Measurements from ENCODE around the gene FAM120A.

DNA sequence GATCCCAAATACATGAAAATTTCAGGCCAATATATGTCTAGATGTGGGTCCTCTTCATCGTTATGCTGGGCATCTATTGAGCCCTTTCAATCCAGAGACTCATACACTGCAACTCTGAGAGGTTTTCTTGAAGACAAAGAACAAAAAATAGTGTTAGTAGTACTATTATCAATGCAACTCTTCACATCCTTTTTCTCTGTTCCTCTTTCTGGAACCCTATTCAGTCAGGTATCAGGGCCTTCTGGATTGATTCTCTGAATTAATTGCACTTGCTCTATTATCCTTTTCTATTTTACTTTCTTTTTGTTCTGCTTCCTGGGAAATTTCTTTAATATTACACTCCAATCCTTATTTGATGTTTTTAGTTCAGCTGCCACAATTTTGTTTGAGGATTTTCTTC lies 18.5 kb upstream of the FAM120A start:
- TF ChIP-seq, protein P1, sequence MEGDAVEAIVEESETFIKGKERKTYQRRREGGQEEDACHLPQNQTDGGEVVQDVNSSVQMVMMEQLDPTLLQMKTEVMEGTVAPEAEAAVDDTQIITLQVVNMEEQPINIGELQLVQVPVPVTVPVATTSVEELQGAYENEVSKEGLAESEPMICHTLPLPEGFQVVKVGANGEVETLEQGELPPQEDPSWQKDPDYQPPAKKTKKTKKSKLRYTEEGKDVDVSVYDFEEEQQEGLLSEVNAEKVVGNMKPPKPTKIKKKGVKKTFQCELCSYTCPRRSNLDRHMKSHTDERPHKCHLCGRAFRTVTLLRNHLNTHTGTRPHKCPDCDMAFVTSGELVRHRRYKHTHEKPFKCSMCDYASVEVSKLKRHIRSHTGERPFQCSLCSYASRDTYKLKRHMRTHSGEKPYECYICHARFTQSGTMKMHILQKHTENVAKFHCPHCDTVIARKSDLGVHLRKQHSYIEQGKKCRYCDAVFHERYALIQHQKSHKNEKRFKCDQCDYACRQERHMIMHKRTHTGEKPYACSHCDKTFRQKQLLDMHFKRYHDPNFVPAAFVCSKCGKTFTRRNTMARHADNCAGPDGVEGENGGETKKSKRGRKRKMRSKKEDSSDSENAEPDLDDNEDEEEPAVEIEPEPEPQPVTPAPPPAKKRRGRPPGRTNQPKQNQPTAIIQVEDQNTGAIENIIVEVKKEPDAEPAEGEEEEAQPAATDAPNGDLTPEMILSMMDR (IDR thresholded peaks at IDR 0.05): no peak
- no peak for TF ChIP-seq POLR2A (IDR thresholded peaks at IDR 0.05)

All from adrenal gland (tissue), 5 donors.